Colonic mucosa (tissue), 4 donors: ENCODE data around the gene PEPD. TPM values are rescaled to one million over a fixed set of nuclear protein-coding genes. Genes with fewer than 3 reads are reported as not detected.

ENCODE experiments used
- DNase-seq: peaks from one replicate; pipeline ENCODE4 v3.0.0-alpha.2; 2020
- H3K27ac ChIP-seq: fragments of 200-600 bp; one replicate; pipeline ENCODE4 v1.8.0; 2021
- H3K27me3 ChIP-seq: fragments of 200-600 bp; one replicate; pipeline ENCODE4 v1.8.0; 2021
- H3K36me3 ChIP-seq: fragments of 200-600 bp; one replicate; pipeline ENCODE4 v1.8.0; 2021
- H3K4me1 ChIP-seq: fragments of 200-600 bp; one replicate; pipeline ENCODE4 v1.8.0; 2021; ENCODE audit warnings: mild to moderate bottlenecking
- H3K4me3 ChIP-seq: fragments of 200-600 bp; one replicate; pipeline ENCODE4 v1.8.0; 2021
- H3K9ac ChIP-seq, 2 donors: one replicate each; pipeline ENCODE4 v1.7.0; 2013; ENCODE audit warnings: control low read depth in 2 of 2, low read depth in 2 of 2, low read length in 2 of 2
- H3K9me3 ChIP-seq: fragments of 200-600 bp; one replicate; pipeline ENCODE4 v1.8.0; 2021
- CTCF ChIP-seq: fragments of 200-600 bp; IDR thresholded peaks from one replicate; pipeline ENCODE4 v1.8.0; 2022; ENCODE audit warnings: antibody characterized with exemption, mild to moderate bottlenecking
- intact Hi-C: fragments of 100-400 bp; cut with DNase I; formaldehyde crosslinking; loops from one replicate; pipeline ENCODE4 v1.14.1; 2022
- total RNA-seq, 2 donors: library from RNA; stranded (reverse); fragmentation: NEBNext Ultra II Directional in 1 of 2; extraction: Animal tissue kit (Norgen Biotek cat#: 25700) in 1 of 2; gene quantifications; one replicate each; pipeline ENCODE4 v1.2.1, GENCODE V29; 2021
- donor health status: healthy.
- donor health status: DM: no; HTN: no; CAD: no.
- donor health status: DM: no; HTN: no; CAD: no.

Gene PEPD
- total RNA-seq, 2 donors from 2014 or later, result 47.9 to 71.4 TPM

- intact Hi-C loops, result loop anchor here (10.0 kb wide), 1 partner anchor 99 kb away; the partner anchor contains the start of gene CEBPA
- Histone ChIP-seq H3K27me3 (no peaks in the 10 kb centered on the region), H3K9ac (no peak overlapping the region), H3K27ac (no peak overlapping the region), H3K4me1 (peaks cover 5% of the 10 kb centered on the region), H3K36me3 (no peaks in the 10 kb centered on the region), H3K9me3 (no peaks in the 10 kb centered on the region), H3K4me3 (no peak overlapping the region)
- no peak for DNase-seq
- TF ChIP-seq CTCF, result no peak
Observed at GRCh38 chr19:33403973-33404304, 117.7 kb downstream of the PEPD start.

- H3K27ac ChIP-seq, result no peak overlapping the region
- no peak overlapping the region for H3K4me3 ChIP-seq
- no peaks in the 10 kb centered on the region for H3K36me3 ChIP-seq
- H3K27me3 ChIP-seq, result no peaks in the 10 kb centered on the region
- H3K4me1 ChIP-seq, result peaks cover 5% of the 10 kb centered on the region
- peak overlapping the region in 1 of 2 donors; percentile 9 for H3K9ac ChIP-seq
- intact Hi-C loops, result loop anchor here (10.0 kb wide), 1 partner anchor 99 kb away; the partner anchor contains the start of gene CEBPA
- no peak for TF ChIP-seq CTCF
- no peaks in the 10 kb centered on the region for H3K9me3 ChIP-seq
- no peak for DNase-seq
Observed at GRCh38 chr19:33403221-33403972, 118.2 kb downstream of the PEPD start.

- Histone ChIP-seq H3K27ac (no peak overlapping the region), H3K9me3 (no peaks in the 10 kb centered on the region), H3K27me3 (no peaks in the 10 kb centered on the region), H3K9ac (peak overlapping the region in 1 of 2 donors; percentile 12), H3K4me1 (peaks cover 5% of the 10 kb centered on the region), H3K36me3 (no peaks in the 10 kb centered on the region), H3K4me3 (no peak overlapping the region)
- DNase-seq, result no peak
- intact Hi-C loops, result loop anchor here (10.0 kb wide), 1 partner anchor 98 kb away; the partner anchor contains the start of gene CEBPA
- TF ChIP-seq CTCF, result no peak
Observed at GRCh38 chr19:33402421-33403220, 119.0 kb downstream of the PEPD start.

- no peak for DNase-seq
Observed at GRCh38 chr19:33401683-33402420, 119.7 kb downstream of the PEPD start.

More at GRCh38 chr19:33401683-33402420, 119.7 kb downstream of the PEPD start:
- Histone ChIP-seq H3K4me3 (no peak overlapping the region), H3K27ac (no peak overlapping the region), H3K9ac (no peak overlapping the region), H3K4me1 (peaks cover 5% of the 10 kb centered on the region), H3K9me3 (no peaks in the 10 kb centered on the region), H3K36me3 (no peaks in the 10 kb centered on the region), H3K27me3 (no peaks in the 10 kb centered on the region)
- intact Hi-C loops, result loop anchor here (10.0 kb wide), 1 partner anchor 97 kb away; the partner anchor contains the start of gene CEBPA
- no peak for TF ChIP-seq CTCF
